H9 (cell line): ENCODE data around the gene HOMER1. TPM values are rescaled to one million over a fixed set of nuclear protein-coding genes. Genes with fewer than 3 reads are reported as not detected.

Experiments
- DNase-seq: peaks from one replicate; pipeline ENCODE4 v3.0.0-alpha.2; 2017
- H2AFZ ChIP-seq: one replicate; pipeline ENCODE4 v1.6.1; 2013; ENCODE audit warnings: mild to moderate bottlenecking, low read length, control low read depth, moderate library complexity
- H2AK5ac ChIP-seq: 2 replicates; pipeline ENCODE4 v1.6.1; 2013; ENCODE audit warnings: low read length, control low read depth, mixed read lengths; ENCODE audit not compliant: insufficient read length
- H2BK120ac ChIP-seq: one replicate; pipeline ENCODE4 v1.6.1; 2013; ENCODE audit warnings: low read depth, mild to moderate bottlenecking, low read length, control low read depth, inconsistent platforms; ENCODE audit not compliant: poor library complexity, severe bottlenecking
- H2BK12ac ChIP-seq: 2 replicates; pipeline ENCODE4 v1.6.1; 2013; ENCODE audit warnings: low read length, control low read depth, mixed read lengths, low read depth; ENCODE audit not compliant: insufficient read length
- H2BK15ac ChIP-seq: 2 replicates; pipeline ENCODE4 v1.6.1; 2013; ENCODE audit warnings: low read depth, low read length, control low read depth
- H2BK20ac ChIP-seq: one replicate; pipeline ENCODE4 v1.6.1; 2013; ENCODE audit warnings: low read depth, mild to moderate bottlenecking, low read length, control low read depth, inconsistent platforms; ENCODE audit not compliant: poor library complexity, severe bottlenecking
- H2BK5ac ChIP-seq: 2 replicates; pipeline ENCODE4 v1.6.1; 2013; ENCODE audit warnings: low read length, control low read depth, mixed read lengths; ENCODE audit not compliant: insufficient read length
- H3K14ac ChIP-seq: 2 replicates; pipeline ENCODE4 v1.6.1; 2013; ENCODE audit warnings: low read length, control low read depth; ENCODE audit not compliant: insufficient read depth
- H3K18ac ChIP-seq: 2 replicates; pipeline ENCODE4 v1.6.1; 2013; ENCODE audit warnings: low read depth, mild to moderate bottlenecking, mixed read lengths, low read length, control low read depth; ENCODE audit not compliant: insufficient read length
- H3K23ac ChIP-seq: 2 replicates; pipeline ENCODE4 v1.6.1; 2013; ENCODE audit warnings: low read length, control low read depth, mixed read lengths, low read depth; ENCODE audit not compliant: insufficient read length
- H3K23me2 ChIP-seq: 2 replicates; pipeline ENCODE4 v1.6.1; 2013; ENCODE audit warnings: low read depth, mild to moderate bottlenecking, mixed read lengths, low read length, control low read depth; ENCODE audit not compliant: insufficient read length, poor library complexity, severe bottlenecking
- H3K27ac ChIP-seq: 2 replicates; pipeline ENCODE4 v1.5.1; 2013; ENCODE audit warnings: low read length, control low read depth, mixed read lengths, low read depth; ENCODE audit not compliant: insufficient read length
- H3K27me3 ChIP-seq: 2 replicates; pipeline ENCODE4 v1.6.1; 2013; ENCODE audit warnings: low read length, control low read depth, inconsistent platforms; ENCODE audit not compliant: insufficient read depth
- H3K4ac ChIP-seq: 2 replicates; pipeline ENCODE4 v1.6.1; 2013; ENCODE audit warnings: low read depth, mild to moderate bottlenecking, control low read depth, inconsistent platforms, low read length, moderate library complexity
- H3K4me1 ChIP-seq: 2 replicates; pipeline ENCODE4 v1.6.1; 2013; ENCODE audit warnings: low read length, control low read depth, inconsistent platforms; ENCODE audit not compliant: insufficient read depth
- H3K4me2 ChIP-seq: 2 replicates; pipeline ENCODE4 v1.6.1; 2013; ENCODE audit warnings: low read length, control low read depth, mixed read lengths; ENCODE audit not compliant: insufficient read length, insufficient read depth
- H3K56ac ChIP-seq: 2 replicates; pipeline ENCODE4 v1.6.1; 2013; ENCODE audit warnings: low read depth, mild to moderate bottlenecking, mixed read lengths, low read length, control low read depth; ENCODE audit not compliant: insufficient read length
- H3K79me1 ChIP-seq: 2 replicates; pipeline ENCODE4 v1.6.1; 2013; ENCODE audit warnings: low read depth, mild to moderate bottlenecking, moderate library complexity, low read length, control low read depth, inconsistent platforms; ENCODE audit not compliant: insufficient read depth, poor library complexity, severe bottlenecking
- H3K79me2 ChIP-seq: 2 replicates; pipeline ENCODE4 v1.6.1; 2013; ENCODE audit warnings: low read length, control low read depth, inconsistent platforms; ENCODE audit not compliant: insufficient read depth
- H3K9ac ChIP-seq: 2 replicates; pipeline ENCODE4 v1.6.1; 2013; ENCODE audit warnings: low read length, control low read depth, mixed read lengths; ENCODE audit not compliant: insufficient read length; ENCODE audit errors: extremely low read depth
- H3K9me3 ChIP-seq: one replicate; pipeline ENCODE4 v1.6.1; 2013; ENCODE audit warnings: low read depth, low read length, inconsistent platforms; ENCODE audit not compliant: control insufficient read depth
- H3T11ph ChIP-seq: one replicate; pipeline ENCODE4 v1.6.1; 2013; ENCODE audit warnings: mild to moderate bottlenecking, low read length, control low read depth, inconsistent platforms
- H4K20me1 ChIP-seq: one replicate; pipeline ENCODE4 v1.6.1; 2013; ENCODE audit not compliant: control insufficient read depth, insufficient read length, insufficient read depth
- H4K5ac ChIP-seq: 2 replicates; pipeline ENCODE4 v1.6.1; 2013; ENCODE audit warnings: low read depth, mild to moderate bottlenecking, mixed read lengths, low read length, control low read depth; ENCODE audit not compliant: insufficient read length
- H4K8ac ChIP-seq: replicated peaks from 2 replicates; pipeline ENCODE4 v1.6.1; 2013; ENCODE audit warnings: low read length, control low read depth, mixed read lengths, low read depth; ENCODE audit not compliant: insufficient read length
- H4K91ac ChIP-seq: 2 replicates; pipeline ENCODE4 v1.6.1; 2013; ENCODE audit warnings: low read depth, mild to moderate bottlenecking, moderate library complexity, mixed read lengths, low read length, control low read depth; ENCODE audit not compliant: insufficient read length
- H3K27ac Mint-ChIP-seq, 3 experiments: 2 replicates in 2 of 3; 3 replicates in 1 of 3; pipeline ENCODE4 v1.8.0; 2020 to 2021; ENCODE audit warnings: mixed read lengths in 3 of 3, mild to moderate bottlenecking in 1 of 3, moderate library complexity in 1 of 3
- H3K27me3 Mint-ChIP-seq: 2 replicates; pipeline ENCODE4 v1.8.0; 2021; ENCODE audit warnings: low read depth, mild to moderate bottlenecking, moderate library complexity, mixed read lengths
- H3K36me3 Mint-ChIP-seq, 3 experiments: 2 replicates in 2 of 3; 3 replicates in 1 of 3; pipeline ENCODE4 v1.8.0; 2020 to 2021; ENCODE audit warnings: low read depth in 3 of 3, mixed read lengths in 3 of 3; ENCODE audit not compliant: insufficient read depth in 1 of 3
- H3K4me1 Mint-ChIP-seq, 2 experiments: 2 replicates each; pipeline ENCODE4 v1.8.0; 2020; ENCODE audit warnings: mixed read lengths in 2 of 2
- H3K4me3 Mint-ChIP-seq, 2 experiments: 2 replicates in 1 of 2; 3 replicates in 1 of 2; pipeline ENCODE4 v1.8.0; 2020 to 2021; ENCODE audit warnings: mild to moderate bottlenecking in 2 of 2, mixed read lengths in 2 of 2, moderate library complexity in 1 of 2
- H3K9me3 Mint-ChIP-seq, 2 experiments: 2 replicates in 1 of 2; 3 replicates in 1 of 2; pipeline ENCODE4 v1.8.0; 2020; ENCODE audit warnings: mild to moderate bottlenecking in 2 of 2, mixed read lengths in 2 of 2, moderate library complexity in 1 of 2
- CTCF ChIP-seq: fragments of 200-600 bp; sonication (generic); conservative IDR thresholded peaks from 3 replicates; pipeline ENCODE4 v1.8.0; 2021; ENCODE audit warnings: antibody characterized with exemption, mild to moderate bottlenecking
- WGBS: extraction: QIAGEN DNeasy Blood & Tissue Kit; methylation state at CpG from one replicate; pipeline ENCODE4 v1.1.7; 2013; ENCODE audit warnings: missing lambda C conversion rate, low lambda C conversion rate, mixed read lengths; ENCODE audit not compliant: insufficient read length; ENCODE audit errors: extremely low coverage; 5-methylcytosine and 5-hydroxymethylcytosine counted together
- total RNA-seq: library from RNA; stranded (reverse); gene quantifications from 2 replicates; pipeline ENCODE4 v1.2.1, GENCODE V29; 2021

HOMER1 gene
- total RNA-seq, 1 experiment from 2014 or later, result 39.5 TPM

- Histone ChIP-seq H3K23ac (no peak overlapping the region), H4K5ac (no peak overlapping the region), H3K4ac (no peak overlapping the region), H2BK15ac (no peak overlapping the region), H2BK5ac (no peak overlapping the region), H2AFZ (no peak overlapping the region), H3K79me1 (peaks cover 10% of the 10 kb centered on the region), H2BK120ac (no peak overlapping the region), H3K27ac (no peak overlapping the region), H4K8ac (no peak overlapping the region), H3K9me3 (no peaks in the 10 kb centered on the region), H3K79me2 (peaks cover 26% of the 10 kb centered on the region; the same call in 1 of the 2 replicates), H3K56ac (no peak overlapping the region), H3K4me1 (peaks cover 8% of the 10 kb centered on the region), H4K91ac (no peak overlapping the region), H3K14ac (no peak overlapping the region), H3K9ac (no peak overlapping the region), H3K23me2 (no peaks in the 10 kb centered on the region), H2BK20ac (no peak overlapping the region), H2BK12ac (no peak overlapping the region), H3K27me3 (no peaks in the 10 kb centered on the region), H2AK5ac (no peak overlapping the region), H3K18ac (no peak overlapping the region), H4K20me1 (no peaks in the 10 kb centered on the region), H3T11ph (no peak overlapping the region), H3K4me2 (no peak overlapping the region)
- Mint-ChIP-seq H3K4me1 (peaks cover 40 to 52% of the 10 kb centered on the region in 2 experiments), H3K36me3 (peaks cover 0 to 5% (median 0%) of the 10 kb centered on the region in 3 experiments; a peak in 2 of 7 replicates), H3K27me3 (no peaks in the 10 kb centered on the region), H3K4me3 (no peak overlapping the region; a peak in 1 of 5 replicates), H3K27ac (peak overlapping the region in 2 of 3 experiments; percentile 35 to 50; a peak in 2 of 7 replicates), H3K9me3 (no peaks in the 10 kb centered on the region; a peak in 1 of 5 replicates)
- TF ChIP-seq CTCF, result no peak
- DNase-seq, result no peak
- no CpG with 5 or more reads among the region's 1 CpG for WGBS
Measured at GRCh38 chr5:79505138-79505537, 8.8 kb downstream of the HOMER1 start.
